ENCODE results near the gene KCNG3. TPM values are rescaled to one million over a fixed set of nuclear protein-coding genes. Genes with fewer than 3 reads are reported as not detected.
"Not testable (repeated sequence)": the region's sequence is repeated elsewhere in the genome, so short reads cannot be mapped to it uniquely, and the experiment has no call there.

The KCNG3 gene
- total RNA-seq, 2 experiments from 2014 or later = 0.10 to 0.13 TPM

- CTCF ChIA-PET = no interaction called here
- POLR2A ChIA-PET = no interaction called here
Measured at GRCh38 chr2:42442774-42443173, 51.0 kb downstream of the KCNG3 start.

- CTCF ChIA-PET = no interaction called here
- POLR2A ChIA-PET = no interaction called here
Measured at GRCh38 chr2:42438685-42439084, 55.1 kb downstream of the KCNG3 start.

GRCh38 chr2:42436370-42436769, 57.4 kb downstream of the KCNG3 start:
- ChIA-PET POLR2A (no interaction called here), CTCF (interaction anchor here (0.6 kb wide), 1 partner anchor 9 kb away, joined by 4 read pairs; no protein-coding TSS in a partner anchor)

GRCh38 chr2:42435628-42436027, 58.2 kb downstream of the KCNG3 start:
- CTCF ChIA-PET = no interaction called here
- POLR2A ChIA-PET = no interaction called here

- CTCF ChIA-PET = no interaction called here
Measured at GRCh38 chr2:42430188-42430587, 63.6 kb downstream of the KCNG3 start.

GRCh38 chr2:42429352-42429751, 64.4 kb downstream of the KCNG3 start:
- POLR2A ChIA-PET = no interaction called here
- CTCF ChIA-PET = no interaction called here

More at GRCh38 chr2:42430188-42430587, 63.6 kb downstream of the KCNG3 start:
- POLR2A ChIA-PET = no interaction called here

DNA sequence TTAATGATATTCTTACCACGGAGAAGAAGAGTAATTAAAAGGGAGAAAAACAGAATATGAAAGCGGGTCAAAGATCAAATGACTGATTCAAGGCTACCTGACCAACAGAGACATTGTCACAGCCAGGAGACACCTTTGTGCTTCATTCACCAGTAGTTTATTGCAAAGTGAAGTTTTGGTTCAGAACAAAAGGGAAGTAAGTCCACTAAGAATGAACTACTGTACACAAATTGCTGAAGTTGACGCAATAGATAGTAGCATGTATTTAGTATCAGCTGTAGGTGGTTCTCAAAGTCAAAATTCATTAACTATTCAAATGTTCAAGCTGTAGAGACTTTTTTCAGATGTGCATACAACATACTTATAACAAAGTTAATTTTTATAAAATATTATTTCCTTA, 68.1 kb downstream of the KCNG3 start:
- CTCF ChIA-PET = no interaction called here
- POLR2A ChIA-PET = no interaction called here

DNA sequence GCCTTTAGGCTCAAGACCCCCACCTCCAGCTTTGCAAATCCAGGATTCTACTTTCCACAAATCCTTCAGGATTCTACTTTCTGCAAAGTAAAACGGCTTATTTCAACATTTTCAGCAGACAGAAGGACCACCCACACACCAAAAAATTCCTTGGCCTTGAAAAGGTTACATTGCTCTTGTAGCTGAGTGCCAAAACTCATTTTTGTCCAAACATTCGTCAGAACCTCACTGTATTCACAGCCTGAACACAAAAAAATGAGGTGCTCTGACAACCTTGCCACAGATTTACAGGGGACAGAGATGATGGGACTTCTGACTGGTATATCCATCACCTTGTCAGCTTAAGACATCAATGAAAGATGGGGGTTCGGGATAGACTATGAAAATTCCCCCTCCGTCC, 69.7 kb downstream of the KCNG3 start:
- POLR2A ChIA-PET = no interaction called here
- CTCF ChIA-PET = no interaction called here

GRCh38 chr2:42421601-42422239, 72.1 kb downstream of the KCNG3 start:
- ChIA-PET CTCF (no interaction called here), POLR2A (no interaction called here)

- ChIA-PET CTCF (no interaction called here), POLR2A (no interaction called here)
Measured at GRCh38 chr2:42421157-42421485, 72.7 kb downstream of the KCNG3 start.

GRCh38 chr2:42414648-42415047, 79.1 kb downstream of the KCNG3 start:
- POLR2A ChIA-PET = no interaction called here

DNA sequence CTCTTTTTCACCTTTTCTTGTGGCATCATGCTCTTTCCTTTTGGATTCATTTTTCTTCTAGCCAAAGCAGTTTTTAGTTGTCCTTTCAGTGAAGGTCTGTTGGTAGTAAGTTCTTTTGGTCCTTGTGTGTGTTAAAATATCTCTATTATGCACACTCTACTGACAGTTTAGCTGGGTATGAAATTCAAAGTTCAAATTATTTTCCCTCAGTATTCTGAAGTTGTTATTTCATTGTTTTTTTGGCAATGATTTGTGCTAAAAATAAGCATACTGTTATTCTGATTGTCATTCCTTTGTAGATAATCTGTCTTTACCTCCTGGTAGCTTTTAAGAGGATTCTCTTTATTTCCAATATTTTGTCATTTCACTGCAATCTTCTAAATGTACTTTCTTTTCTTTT, 79.6 kb downstream of the KCNG3 start:
- POLR2A ChIA-PET = no interaction called here
- CTCF ChIA-PET = interaction anchor here (0.6 kb wide), 1 partner anchor 28 kb away, joined by 3 read pairs; no protein-coding TSS in a partner anchor

More at GRCh38 chr2:42414648-42415047, 79.1 kb downstream of the KCNG3 start:
- CTCF ChIA-PET = no interaction called here

DNA sequence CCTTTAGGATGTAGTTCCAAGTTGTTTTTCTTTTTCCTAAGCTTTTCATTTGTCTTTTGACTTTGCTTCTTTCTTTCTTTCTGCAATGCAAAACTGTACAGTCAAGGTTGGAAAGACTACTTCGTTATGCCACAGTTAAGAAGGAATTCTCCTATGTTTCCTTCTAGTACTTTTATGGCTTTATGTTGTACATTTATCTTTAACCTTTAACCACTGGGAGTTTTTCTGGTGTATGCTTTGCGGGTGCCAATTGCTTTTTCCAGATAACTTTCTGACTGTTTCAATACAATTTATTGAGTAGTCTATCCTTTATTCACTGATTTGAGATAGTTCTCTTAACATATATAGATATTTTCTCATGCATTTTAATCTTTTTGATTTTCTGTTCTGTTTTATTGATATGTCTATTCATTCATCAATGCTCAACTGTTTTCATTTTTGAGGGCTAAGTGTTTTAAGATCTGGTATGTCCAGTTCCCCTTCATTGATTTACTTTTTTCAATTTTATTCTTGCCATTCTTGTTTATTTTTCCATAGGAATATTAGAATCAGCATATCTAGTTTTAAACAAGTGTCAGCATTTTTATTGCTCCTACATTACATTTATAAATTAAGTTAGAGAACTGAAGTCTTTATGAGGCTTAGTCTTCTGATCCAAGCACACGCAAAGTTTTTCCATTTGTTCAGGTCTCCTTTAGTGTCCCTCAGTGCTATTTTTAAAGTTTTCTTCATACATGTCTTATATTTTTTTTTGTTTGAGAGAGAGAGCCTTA, 82.9 kb downstream of the KCNG3 start:
- ChIA-PET POLR2A (no interaction called here), CTCF (no interaction called here)

DNA sequence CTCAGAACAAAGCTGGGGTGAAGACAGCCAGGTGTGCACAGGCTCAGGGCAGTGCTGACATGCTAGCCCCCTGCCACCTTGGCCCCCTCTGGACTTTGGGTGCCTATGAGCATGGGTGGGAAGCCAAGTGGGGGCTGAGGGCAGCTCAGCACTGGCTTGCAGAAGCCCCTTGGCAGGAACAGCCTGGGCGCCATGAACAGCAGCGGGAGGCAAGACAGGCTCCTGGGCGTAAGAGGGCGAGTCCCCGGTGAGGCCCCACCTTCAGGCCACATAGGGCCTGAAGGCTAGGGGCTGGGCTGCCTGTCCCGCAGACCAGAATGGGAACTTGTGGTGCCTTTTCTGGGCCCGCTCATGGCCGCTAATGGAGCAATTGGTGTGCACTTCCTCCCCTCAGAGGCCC, 85.8 kb downstream of the KCNG3 start:
- POLR2A ChIA-PET = no interaction called here

DNA sequence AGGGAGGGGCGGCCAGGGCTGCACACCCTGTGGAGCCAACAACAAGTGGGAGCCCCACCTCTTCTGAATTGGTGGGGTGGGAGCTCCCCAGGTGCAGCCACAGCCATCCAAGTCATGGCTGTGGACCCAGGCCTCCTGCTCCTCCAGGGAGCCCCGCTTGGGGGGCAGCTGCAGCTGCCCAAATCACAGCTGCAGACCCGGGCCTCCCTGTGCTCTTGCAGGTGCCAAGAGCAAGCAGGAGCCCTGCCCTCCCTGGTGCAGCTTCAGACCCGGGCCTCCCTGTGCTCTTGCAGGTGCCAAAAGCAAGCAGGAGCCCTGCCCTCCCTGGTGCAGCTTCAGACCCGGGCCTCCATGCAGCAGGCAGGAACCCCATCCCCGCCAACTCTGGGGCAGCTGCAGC, 86.3 kb downstream of the KCNG3 start:
- CTCF ChIA-PET = no interaction called here
- POLR2A ChIA-PET = no interaction called here

More for the DNA sequence above, 85.8 kb downstream of the KCNG3 start:
- CTCF ChIA-PET = no interaction called here

GRCh38 chr2:42404676-42405075, 89.1 kb downstream of the KCNG3 start:
- ChIA-PET POLR2A (no interaction called here), CTCF (no interaction called here)

- CTCF ChIA-PET = no interaction called here
- POLR2A ChIA-PET = no interaction called here
Measured at GRCh38 chr2:42401773-42402172, 92.0 kb downstream of the KCNG3 start.

DNA sequence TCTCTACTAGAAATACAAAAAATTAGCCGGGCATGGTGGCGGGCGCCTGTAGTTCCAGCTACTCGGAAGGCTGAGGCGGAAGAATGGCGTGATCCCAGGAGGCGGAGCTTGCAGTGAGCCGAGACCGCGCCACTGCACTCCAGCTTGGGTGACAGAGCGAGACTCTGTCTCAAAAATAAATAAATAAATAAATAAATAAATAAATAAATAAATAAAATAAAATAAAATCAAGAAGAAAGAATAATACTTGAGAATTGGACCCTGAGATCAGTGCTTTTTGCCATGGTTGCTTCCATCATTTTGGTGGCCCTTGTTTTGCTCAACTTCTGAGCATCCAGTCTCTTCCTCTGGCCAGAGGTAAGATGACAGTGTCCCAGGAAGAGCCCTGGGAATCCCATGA, 95.7 kb downstream of the KCNG3 start:
- POLR2A ChIA-PET, CTCF ChIA-PET: not testable (repeated sequence)

DNA sequence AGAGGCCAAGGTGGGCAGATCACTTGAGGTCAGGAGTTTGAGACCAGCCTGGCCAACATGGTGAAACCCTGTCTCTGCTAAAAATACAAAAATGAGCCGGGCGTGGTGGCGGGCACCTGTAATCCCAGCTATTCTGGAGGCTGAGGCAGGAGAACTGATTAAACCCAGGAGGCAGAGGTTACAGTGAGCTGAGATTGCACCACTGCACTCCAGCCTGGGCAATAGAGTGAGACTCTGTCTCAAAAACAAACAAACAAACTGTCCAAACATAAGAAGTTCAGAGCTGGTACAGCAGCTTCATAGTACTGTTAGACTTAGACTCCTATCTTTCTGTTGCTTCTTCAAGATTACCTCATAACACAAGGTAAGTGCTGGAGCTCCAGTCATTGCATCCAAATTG, 100.5 kb downstream of the KCNG3 start:
- CTCF ChIA-PET, POLR2A ChIA-PET: not testable (repeated sequence)

- CTCF ChIA-PET = interaction anchor here (0.5 kb wide), 1 partner anchor 227 kb away, joined by 3 read pairs; no protein-coding TSS in a partner anchor
- POLR2A ChIA-PET = no interaction called here
Measured at GRCh38 chr2:42392191-42392590, 101.6 kb downstream of the KCNG3 start.
